Adrenal gland (tissue), 5 donors: Measurements from ENCODE around the gene TMEM150A.

Experiments used
- POLR2A ChIP-seq, 2 donors: fragments of 450-650 bp; IDR thresholded peaks; one replicate each; pipeline ENCODE4 v1.6.1; 2017; ENCODE audit warnings: antibody characterized with exemption in 2 of 2, mild to moderate bottlenecking in 2 of 2, moderate library complexity in 1 of 2
- TF ChIP-seq, protein P1 (sequence below), 6 experiments: fragments of 450-650 bp in 4 of 6; fragments of 200-600 bp in 2 of 6; sonication (generic) in 1 of 6; IDR thresholded peaks; 1 replicate in 5 of 6; 2 replicates in 1 of 6; pipeline versions ENCODE4 v1.5.1 to v1.8.0; 2016 to 2021; ENCODE audit warnings: antibody characterized with exemption in 6 of 6, mild to moderate bottlenecking in 2 of 6, moderate library complexity in 1 of 6
- donor health status: DM: no; HTN: no; CAD: no.

DNA sequence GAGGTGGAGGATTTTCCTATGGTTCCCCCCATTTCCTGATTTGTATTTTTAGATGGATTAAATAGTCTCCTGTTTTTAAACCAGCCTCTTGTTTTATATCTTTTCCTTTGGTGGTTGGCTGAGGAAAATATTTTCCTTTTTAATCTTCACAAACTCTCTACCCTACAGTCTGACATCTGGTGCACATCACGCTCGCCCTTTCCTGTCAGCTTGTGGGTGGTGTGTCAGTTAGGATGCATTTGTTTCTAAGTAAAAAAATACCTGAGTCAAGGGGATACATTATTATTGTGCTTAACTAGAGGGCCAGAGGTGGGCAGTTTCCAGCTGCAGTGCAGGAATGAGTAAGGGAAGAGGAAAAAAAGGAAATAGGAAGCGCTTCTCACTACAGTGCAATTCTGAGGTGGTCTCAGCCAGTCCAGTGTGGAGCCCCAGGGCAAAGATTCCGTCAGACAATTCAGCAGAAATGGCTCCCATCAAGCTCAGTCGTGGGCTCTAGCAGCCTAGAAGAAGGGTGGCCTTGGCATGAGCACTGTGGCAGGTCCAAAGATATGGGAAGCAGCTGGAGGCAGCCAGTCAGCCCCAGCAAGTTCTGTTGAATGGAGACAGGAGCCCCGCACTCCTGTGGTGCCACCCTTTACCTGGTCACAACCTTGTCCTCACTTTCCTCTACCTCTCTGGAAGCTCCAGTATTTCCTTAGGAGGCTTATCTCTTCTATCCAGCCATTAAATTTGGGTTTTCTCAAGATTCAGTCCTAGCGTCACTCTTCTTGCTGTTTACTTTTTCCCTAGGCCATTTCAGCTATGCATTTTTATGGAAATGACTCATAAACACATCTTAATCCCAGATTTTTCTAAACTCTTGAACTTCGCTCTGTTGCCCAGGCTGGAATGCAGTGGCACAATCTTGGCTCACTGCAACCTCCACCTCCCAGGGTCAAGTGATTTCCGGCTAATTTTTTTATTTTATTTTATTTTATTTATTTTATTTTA is 47.0 kb upstream of the TMEM150A start:
- TF ChIP-seq, protein P1, sequence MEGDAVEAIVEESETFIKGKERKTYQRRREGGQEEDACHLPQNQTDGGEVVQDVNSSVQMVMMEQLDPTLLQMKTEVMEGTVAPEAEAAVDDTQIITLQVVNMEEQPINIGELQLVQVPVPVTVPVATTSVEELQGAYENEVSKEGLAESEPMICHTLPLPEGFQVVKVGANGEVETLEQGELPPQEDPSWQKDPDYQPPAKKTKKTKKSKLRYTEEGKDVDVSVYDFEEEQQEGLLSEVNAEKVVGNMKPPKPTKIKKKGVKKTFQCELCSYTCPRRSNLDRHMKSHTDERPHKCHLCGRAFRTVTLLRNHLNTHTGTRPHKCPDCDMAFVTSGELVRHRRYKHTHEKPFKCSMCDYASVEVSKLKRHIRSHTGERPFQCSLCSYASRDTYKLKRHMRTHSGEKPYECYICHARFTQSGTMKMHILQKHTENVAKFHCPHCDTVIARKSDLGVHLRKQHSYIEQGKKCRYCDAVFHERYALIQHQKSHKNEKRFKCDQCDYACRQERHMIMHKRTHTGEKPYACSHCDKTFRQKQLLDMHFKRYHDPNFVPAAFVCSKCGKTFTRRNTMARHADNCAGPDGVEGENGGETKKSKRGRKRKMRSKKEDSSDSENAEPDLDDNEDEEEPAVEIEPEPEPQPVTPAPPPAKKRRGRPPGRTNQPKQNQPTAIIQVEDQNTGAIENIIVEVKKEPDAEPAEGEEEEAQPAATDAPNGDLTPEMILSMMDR (IDR thresholded peaks at IDR 0.05), result no peak
- TF ChIP-seq POLR2A (IDR thresholded peaks at IDR 0.05), result no peak
